Ureter (tissue), 1 donor: ENCODE data around the gene TERB1. TPM values are rescaled to one million over a fixed set of nuclear protein-coding genes. Genes with fewer than 3 reads are reported as not detected.

Experiments
- DNase-seq: peaks from one replicate; pipeline ENCODE4 v3.0.0-alpha.2; 2020; ENCODE audit warnings: low spot score
- total RNA-seq: library from RNA; stranded (reverse); gene quantifications from one replicate; pipeline ENCODE4 v1.2.4, GENCODE V29; 2023
- donor health status: DM: yes; HTN: yes; CAD: no.

Gene TERB1, protein sequence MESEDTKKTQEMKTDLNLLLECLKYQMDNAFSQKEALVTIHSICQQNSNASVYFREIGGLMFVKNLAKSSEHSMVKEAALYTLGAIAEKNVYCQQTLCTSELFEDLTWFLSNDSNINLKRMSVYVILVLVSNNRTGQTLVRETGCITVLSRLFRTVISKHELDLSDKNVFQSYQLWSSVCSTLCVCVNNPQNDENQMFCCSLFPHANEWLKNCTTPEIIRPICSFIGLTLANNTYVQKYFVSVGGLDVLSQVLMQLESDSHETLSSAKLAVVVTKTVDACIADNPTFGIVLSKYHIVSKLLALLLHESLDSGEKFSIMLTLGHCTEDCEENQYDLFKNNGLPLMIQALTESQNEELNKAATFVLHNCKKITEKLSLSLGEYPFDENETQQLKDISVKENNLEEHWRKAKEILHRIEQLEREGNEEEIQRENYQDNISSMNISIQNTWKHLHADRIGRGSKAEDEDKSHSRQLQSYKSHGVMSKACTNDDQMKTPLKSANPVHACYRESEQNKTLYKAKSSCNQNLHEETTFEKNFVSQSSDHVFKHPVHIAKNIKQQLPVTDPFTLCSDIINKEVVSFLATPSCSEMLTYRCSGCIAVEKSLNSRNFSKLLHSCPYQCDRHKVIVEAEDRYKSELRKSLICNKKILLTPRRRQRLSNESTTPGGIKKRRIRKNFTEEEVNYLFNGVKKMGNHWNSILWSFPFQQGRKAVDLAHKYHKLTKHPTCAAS
- total RNA-seq: 1.0 TPM

DNA sequence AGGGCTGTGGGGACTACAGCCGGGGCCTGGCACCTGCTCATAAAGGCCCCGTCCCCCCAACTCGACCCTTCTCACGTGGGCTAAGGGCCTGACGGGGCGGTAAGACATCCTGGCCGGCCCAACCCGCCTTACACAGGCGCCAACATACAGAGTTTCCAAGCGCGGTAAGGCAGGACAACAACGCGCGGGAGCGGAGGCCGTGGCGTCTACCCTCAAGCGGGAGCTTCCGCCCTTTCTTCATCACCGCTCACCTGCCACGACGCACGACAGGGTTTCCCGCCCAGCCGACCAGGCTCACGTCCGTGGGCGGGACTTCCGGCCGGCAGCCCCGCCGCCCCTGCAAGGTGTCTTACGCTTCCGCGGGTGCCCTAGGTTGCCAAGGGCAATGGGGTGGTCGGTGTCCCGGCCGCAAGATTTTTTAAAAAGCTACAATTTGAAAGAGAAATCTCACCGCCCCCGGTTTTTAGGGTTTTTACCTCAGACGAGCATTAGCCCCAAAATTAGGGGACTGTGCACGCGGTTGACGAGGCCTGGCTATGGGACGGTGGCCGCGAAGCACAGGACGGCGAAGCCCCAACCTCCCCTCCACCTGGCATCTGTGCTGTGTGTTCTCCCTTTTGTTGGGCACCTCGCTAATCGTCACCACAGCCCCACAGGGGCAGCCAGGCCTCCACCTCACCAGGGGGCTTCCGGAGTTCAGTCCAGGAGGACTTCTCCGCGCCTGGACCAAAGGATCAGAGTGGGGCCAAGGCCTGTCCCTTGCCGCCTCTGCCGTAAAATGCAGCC, at the start of gene TERB1:
Gene TERB1, minus strand, starts transcription at position 265 of the 786 bp plus-strand sequence. CDS start 4,786 bp downstream, outside the sequence.
- no peak for DNase-seq

DNA sequence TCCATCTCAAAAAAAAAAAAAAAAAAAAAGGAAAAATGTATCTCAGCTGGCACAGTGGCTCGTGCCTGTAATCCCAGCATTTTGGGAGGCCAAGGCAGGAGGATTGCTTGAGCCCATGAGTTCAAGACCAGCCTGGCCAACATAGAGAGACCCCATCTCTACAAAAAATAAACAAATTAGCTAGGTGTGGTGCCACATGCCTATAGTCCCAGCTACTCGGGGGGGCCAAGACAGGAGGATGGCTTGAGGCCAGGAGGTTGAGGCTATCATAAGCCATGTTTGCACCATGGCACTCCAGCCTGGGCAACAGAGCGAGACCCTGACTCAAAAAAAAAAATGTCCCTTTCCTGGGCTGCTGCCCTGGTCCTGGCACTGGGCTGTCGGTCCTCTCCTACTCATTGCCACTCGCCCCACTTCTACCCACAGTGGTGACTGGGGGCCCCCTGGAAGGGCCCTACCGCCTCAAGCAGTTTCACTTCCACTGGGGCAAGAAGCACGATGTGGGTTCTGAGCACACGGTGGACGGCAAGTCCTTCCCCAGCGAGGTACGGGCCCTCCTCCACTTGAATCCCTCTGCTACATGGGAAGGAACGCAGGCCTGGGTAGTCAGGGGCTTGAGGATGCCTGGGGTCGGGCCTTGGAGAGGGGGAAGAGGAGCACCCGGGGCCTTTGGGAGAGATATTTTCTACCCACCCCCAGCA, 48.9 kb upstream of the TERB1 start:
- DNase-seq: no peak

DNA sequence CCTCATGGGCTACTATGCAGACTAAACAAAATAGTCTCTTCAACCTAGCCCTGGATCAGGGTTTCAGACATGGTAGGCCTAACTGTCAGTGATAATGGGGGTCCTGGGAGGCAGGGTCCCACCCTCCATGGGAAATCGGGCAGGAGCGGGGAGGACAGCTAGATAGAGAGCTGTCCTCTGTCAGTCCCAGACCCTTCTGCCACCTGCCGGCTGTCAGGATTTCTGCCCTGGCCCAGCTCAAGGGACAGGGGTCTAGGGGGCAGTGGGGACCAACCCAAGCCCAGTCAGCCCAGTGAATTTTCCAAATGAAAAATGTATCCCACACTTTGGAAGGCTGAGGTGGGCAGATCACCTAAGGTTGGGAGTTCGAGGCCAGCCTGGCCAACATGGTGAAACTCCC, 48.2 kb upstream of the TERB1 start:
- DNase-seq: no peak

DNA sequence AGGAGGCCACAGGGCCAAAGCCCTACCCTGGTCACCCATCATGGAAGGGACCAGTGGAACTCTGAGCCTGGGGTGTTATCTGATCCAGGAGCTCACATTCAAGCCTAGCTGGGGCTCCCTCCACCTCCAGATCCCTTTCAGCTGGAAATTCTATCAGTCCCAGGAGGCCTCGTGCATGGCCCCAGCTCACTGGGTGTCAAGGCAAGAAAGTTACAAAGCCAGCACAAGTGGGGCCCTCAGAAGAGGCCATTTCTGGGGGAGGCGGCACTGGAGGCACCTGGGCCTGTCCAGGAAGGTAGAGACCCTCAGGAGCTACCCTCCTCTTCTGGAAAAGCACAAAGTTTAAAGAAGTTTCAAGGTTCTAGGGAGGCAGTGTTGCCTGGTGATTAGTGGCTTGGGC, 47.6 kb upstream of the TERB1 start:
- no peak for DNase-seq

DNA sequence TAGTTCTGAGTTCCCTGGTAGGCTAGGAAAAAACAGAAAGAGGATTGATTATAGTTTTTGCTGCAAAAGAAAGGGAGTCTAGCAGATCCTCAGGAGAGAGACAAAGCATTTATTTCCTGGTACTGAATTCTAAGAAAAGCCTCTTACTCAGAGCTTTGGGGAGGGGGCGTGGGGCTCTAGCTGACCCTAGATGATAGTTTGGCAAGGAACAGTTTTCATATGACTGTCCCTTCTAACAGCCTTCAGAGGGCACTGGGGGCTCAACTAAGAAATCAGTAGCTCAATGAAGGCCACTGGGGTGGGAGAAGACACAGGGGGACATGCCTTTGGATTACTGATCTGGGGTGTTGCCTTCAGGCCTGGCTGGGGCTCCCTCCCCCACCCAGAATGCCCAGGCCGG, 46.8 kb upstream of the TERB1 start:
- DNase-seq: no peak

DNA sequence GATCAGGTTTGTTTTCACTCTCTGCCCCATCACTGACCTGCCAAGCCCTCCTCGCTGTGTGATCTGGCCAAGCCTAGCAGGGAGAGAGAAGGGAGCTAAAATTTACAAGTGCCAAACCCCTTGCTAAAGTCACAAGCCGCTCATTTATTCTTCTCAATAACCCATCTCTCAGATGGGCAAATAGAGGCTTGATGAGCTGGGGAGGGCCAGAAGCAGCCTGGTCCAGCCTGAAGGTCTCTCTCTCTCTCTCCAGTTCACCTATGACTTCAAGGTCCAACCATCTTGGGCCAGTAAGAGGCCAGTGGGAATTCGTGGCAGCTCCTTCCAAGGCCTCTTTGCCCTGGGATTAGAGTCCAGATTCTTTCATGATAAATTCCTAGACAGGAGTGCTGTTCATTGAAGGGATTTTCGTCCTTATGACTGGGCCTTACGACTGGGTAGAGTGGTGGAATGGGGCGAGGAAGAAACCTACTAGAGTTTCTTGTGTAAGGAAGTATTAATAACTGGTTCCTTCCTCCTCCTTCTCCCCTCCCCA, 46.2 kb upstream of the TERB1 start:
- no peak for DNase-seq

DNA sequence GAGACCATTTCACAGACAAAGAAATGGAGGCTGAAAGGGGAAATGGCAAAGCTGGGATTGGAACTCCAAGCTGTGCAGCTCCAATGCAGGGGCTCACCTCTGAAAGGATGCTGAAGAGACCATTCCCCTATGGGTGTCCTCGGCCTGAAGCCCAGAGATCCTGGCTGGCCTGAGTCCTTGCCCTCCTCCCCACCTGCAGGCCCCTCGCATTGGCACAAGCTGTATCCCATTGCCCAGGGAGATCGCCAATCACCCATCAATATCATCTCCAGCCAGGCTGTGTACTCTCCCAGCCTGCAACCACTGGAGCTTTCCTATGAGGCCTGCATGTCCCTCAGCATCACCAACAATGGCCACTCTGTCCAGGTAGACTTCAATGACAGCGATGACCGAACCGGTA, 45.4 kb upstream of the TERB1 start:
- DNase-seq: no peak

DNA sequence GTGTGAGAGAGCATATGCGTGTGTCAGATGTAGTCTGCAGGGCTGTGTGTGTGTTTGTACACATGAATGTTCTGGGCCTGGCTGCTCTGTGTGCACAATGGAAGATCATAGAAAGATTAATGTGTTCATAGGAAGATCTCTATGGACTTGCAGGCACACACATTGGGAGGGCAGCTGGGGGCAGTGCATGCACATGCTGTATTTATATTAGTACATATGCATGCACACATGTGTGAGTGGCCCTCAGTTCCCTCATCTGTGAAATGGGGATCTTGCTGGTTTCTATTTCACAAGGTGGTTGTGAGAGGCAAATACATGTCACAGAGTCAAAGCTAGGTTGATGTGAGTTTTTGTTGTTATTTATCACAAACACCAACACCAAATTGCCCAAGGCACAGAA, 44.9 kb upstream of the TERB1 start:
- no peak for DNase-seq

DNA sequence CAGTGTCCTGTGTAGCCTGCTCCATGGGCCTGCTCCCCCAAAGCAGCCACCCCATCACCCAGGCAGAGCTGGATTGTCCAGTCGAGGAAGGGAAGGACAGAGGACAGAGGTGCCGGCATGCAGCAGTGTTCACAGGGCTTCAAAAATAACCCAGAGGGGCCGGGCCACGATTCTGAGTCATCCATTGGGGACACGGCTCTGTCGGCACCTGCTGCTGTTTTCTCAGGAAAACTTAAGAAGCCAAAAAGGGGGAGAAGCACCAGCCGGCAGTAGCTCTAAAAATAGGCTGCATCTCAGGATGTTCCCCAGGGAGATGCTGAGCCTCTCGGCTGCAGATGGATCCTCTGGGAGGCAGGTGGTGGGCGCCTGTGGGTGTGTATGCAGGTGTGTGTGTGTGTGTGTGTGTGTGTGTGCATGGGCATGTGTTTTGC, 44.4 kb upstream of the TERB1 start:
- DNase-seq: no peak

DNA sequence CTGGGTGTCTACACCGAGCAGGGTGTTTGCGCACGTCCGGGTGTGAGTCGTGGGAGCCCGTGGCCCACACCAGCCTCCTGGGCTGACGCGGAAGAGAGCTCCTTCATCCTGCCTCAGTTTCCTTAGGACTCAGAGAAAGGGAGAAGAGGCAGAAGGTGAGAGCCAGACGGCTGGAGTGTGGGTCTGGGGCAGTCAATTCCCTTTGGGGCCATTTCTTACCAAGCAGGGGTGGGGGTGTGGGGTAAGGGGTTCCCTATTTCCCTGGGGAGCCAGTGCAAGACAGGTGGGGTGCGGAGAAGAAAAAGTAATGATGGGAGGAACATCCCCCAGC, 43.7 kb upstream of the TERB1 start:
- no peak for DNase-seq

DNA sequence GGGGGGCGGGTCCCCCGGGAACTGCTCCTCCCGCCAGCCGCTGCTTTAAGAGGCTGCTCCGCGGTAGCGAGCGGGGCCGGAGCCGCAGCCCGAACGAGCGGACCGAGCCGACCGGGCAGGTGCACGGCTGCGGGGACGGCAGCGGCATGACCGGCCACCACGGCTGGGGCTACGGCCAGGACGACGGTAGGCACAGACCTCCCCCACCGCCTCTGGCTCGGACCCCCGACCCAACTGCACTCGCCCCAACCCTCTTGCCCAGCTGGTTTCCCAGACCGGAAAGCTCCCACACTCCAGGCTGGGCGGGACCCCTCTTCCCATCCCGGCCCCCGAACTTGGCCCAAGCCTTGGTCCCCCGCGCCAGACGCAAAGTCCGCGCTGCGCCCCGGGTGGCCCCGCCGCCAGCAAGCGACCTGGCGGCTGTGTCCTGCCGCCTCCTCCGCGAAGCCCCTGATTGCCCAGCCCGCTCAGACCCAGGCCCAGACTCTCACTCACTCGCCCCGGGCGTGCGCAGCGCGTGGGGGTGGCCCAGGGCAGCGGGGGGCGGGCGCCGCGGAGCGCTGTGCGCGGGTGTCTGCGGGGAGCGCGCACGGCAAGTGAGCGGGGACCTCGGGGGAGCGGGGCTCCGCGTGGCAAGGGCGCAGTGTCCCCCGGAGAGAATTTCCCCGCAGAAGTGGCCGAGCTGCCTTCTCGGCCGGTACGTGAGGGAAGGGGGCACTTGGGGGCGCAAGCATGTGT, 43.1 kb upstream of the TERB1 start, which contains the start of gene CA7:
Gene CA7, plus strand, starts transcription at position 73 of the 738 bp plus-strand sequence. Its CDS starts 74 bp downstream, at position 147.
- DNase-seq: no peak

DNA sequence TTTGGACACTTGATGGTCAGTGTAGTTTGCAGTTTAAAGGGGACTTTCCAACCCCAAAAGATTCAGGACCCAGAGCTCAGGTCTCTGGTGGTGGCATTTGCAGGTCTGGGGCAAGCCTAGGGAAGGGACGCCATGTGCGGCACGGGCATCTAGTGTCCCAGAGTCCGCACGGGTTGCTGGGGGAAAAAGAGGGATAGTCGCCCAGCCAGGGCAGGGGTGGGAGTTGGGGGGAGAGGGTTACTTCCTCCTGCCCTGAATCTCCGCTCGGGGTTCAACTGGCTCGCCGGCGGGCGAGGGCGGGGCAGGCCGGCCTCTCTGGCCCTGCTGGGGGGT, 42.6 kb upstream of the TERB1 start:
- no peak for DNase-seq

DNA sequence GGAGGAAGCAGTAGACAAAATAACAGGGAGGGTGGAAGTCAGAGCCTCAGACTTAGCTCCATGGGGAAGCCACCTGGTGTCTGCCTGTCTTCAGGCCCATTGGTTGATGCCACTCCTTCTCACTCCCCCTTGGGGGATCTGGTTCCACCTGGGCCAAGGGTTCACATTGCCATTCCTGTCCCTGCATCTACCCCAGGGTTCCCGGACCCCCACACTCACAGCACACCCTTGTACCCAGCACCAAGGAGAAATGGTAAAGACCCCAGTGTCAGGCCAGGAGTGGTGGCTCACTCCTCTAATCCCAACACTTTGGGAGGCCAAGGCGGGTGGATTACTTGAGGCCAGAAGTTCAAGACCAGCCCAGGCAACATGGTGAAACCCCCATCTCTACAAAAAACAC, 41.8 kb upstream of the TERB1 start:
- no peak for DNase-seq

DNA sequence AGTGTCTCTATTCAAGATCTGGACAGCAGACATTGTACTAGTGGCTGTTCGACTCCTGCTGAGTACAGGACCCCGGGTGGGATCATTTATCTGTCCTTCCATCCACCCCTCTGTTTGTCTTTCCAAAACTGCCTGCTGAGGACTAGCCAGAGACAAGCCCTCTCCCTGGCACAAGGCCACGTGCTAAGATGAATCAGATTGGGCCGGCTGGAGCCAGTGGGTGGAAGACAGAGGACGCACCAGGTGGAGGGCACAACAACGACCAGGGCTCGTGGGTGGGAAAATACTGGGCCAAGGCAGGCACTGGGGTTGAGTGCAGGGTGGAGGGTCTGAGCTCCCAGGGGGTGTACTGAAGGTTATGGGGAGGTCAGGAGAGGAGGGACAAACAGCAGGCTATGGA, 41.4 kb upstream of the TERB1 start:
- DNase-seq: peak; percentile 17

DNA sequence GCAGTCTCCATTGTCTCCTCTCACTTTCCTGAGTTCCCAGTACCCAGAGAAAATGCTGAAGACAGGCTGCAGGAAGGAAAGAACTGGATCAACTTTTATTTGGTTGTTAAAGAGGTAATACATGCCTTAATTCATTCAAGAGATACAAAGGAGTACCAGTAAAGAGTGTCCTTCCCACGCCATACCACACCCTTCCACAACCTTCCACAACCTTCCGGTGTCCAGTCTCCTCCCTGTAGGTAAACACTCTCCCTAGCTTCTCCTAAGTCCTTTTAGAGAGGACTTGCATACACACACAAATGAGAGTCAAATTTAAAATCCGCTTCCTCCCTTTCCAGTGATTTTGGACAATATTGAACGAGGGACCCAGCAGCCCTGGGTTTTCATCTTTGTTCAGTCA, 40.0 kb upstream of the TERB1 start:
- no peak for DNase-seq

DNA sequence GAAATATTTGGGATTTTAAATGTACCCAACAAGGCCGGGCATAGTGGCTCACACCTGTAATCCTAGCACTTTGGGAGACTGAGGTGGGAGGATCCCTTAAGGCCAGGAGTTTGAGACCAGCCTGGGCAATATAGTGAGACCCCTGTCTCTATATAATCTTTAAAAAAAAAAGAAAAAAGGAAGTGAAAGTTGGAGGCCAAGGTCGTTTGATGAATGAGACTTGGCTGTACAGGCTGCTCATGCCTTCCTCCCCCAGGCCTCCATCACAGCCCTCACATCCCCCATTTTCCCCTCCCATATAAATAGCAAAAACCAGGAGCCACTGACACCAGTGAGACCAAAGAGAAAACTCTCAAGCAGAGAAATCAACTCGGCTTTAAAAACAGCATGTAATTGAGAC, 39.5 kb upstream of the TERB1 start:
- peak; percentile 20 for DNase-seq

DNA sequence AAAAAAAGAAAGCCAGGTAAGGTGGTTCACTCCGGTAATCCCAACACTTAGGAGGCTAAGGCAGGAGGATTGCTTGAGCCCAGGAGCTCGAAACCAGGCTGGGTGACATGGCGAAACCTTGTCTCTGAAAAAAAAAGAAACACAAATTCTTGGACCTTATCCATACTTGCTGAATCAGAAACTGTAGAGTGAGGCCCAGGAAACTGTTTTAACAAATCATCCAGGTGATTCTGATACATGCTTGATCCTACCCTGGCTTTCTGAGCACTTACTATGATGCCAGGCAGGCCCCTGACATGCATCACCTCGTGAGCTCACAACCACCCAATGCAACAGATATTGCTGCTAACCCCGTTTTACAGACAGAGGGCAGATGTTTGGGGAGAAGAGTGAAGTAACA, 33.4 kb upstream of the TERB1 start:
- no peak for DNase-seq

DNA sequence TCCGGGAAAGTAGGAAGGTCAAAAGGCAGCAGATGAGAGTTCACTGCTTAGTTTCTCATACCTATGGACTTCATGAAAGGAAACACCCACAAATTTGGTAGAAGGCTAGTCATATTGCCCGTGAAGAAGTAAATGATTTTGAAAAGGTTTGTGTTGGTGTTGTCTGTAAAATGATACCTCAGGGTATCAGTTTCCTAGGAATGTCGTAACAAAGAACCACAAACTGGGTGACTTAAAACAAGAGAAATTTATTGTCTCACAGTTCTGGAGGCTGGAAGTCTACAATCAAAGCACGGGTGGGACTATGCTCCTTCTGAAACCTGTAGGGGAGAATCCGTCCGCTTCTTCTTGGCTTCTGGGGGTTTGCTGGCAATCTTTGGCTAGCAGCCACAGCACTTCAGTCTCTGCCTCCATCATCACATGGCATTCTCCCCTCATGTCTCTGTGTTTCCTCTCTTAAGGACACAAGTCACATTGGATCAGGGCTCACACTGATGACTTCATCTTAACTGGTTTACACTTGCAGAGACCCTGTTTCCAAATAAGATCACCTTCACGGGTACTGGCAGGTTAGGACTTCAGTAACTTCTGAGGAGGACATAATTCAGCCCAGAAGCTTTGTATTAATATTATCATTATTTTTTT, 31.4 kb upstream of the TERB1 start:
- no peak for DNase-seq

DNA sequence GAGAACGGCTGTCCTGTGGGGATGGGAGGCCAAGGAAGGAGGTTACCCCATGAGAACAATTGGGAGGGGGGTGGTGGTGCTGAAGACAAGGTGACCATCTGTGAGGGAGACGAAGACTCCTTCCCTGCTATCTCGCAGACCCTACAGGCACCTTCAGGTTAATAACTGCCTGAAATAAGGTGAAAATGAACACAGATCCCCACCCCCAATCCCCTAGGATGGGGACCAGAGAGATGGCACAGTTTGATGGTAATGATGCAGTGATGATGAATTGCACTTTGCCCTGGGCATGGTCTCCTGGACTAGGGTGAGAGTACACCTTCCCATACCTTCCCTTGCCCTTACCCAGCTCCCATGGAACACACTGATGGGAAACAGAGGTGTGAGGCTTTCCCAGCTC, 30.8 kb upstream of the TERB1 start:
- DNase-seq: no peak
